SHP77 (cell line): ENCODE data around the gene SECISBP2.

Source experiments
- DNase-seq, 2 experiments: peaks; one replicate each; lab custom pipeline; 2025; lab: John Stamatoyannopoulos, UW

The SECISBP2 gene

DNA sequence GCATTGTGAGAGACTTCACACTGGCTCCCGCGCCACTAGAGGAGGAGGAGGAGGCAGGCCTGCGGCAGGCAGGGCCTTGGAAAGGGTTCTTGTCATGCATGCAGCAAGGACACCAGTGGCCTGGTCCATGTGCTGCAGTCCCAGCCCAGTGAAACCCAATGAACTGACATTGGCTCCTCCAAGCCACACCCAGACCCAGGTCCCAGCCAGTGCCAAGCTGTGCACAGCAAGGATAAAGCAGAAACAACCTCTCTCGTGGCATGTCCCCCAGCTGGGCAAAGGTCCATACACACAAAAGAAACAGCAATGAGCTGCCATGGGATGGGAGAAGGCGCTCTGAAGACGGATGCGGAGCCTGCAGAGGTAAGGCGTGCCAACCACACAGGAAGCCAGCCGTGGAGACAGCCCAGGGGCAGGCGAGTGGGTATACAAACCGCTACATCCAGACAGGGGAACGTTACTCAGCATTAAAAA, 90.4 kb downstream of the SECISBP2 start:
- DNase-seq = no peak
